ENCODE results near the gene C15orf62. TPM values are rescaled to one million over a fixed set of nuclear protein-coding genes. Genes with fewer than 3 reads are reported as not detected.
A peak's percentile ranks its signal among the peaks of the same experiment; 100 is the strongest.

Gene C15orf62
- total RNA-seq, 2 experiments from 2014 or later, result 0.58 to 0.80 TPM

GRCh38 chr15:40776537-40777141, 6.9 kb downstream of the C15orf62 start:
- intact Hi-C loops (cut with DNase I, micrococcal nuclease), result no loop called here
- no peak overlapping the region for H3K27ac Mint-ChIP-seq
- no peaks in the 10 kb centered on the region for H3K27me3 Mint-ChIP-seq
- POLR2A ChIA-PET, result no interaction called here
- H3K36me3 Mint-ChIP-seq (ENCODE audit: low read depth), result peaks cover 30% of the 10 kb centered on the region
- ATAC-seq (peak; percentile 95), DNase-seq (peak; percentile 72)
- peaks cover 9% of the 10 kb centered on the region for H3K4me1 Mint-ChIP-seq
- no peak overlapping the region for H3K4me3 Mint-ChIP-seq
- H3K9me3 Mint-ChIP-seq (ENCODE audit: low read depth), result no peaks in the 10 kb centered on the region
- CTCF ChIA-PET, result interaction anchor here (0.6 to 1.2 kb wide), 4 partner anchors 16 to 45 kb away, joined by 3 to 4 read pairs (median 3); no protein-coding TSS in a partner anchor

GRCh38 chr15:40782609-40783227, 12.9 kb downstream of the C15orf62 start:
- H3K27me3 Mint-ChIP-seq, result no peaks in the 10 kb centered on the region
- POLR2A ChIA-PET, result interaction anchor here (0.5 to 1.1 kb wide), 4 partner anchors 13 to 145 kb away, joined by 3 to 5 read pairs (median 4); partner anchors contain the start of gene C15orf62
- ATAC-seq, result peak; percentile 89
- no peaks in the 10 kb centered on the region for H3K9me3 Mint-ChIP-seq (ENCODE audit: low read depth)
- H3K4me3 Mint-ChIP-seq, result no peak overlapping the region
- peaks cover 15% of the 10 kb centered on the region for H3K4me1 Mint-ChIP-seq
- peaks cover 13% of the 10 kb centered on the region for H3K36me3 Mint-ChIP-seq (ENCODE audit: low read depth)
- CTCF ChIA-PET, result interaction anchor here (0.5 to 5.2 kb wide), 42 partner anchors 10 to 992 kb away, joined by 3 to 45 read pairs (median 4); partner anchors contain the start of genes C15orf62, GCHFR, MAPKBP1 and RPUSD2
- H3K27ac Mint-ChIP-seq, result no peak overlapping the region
- DNase-seq, result peak; percentile 90
- intact Hi-C loops (cut with DNase I, micrococcal nuclease), result loop anchor here (1.0 to 10.0 kb wide), 7 partner anchors 14 to 264 kb away; partner anchors contain the start of genes C15orf62 (in 1 of the 2) and KNL1 (in 1 of the 2)

- POLR2A ChIA-PET, result interaction anchor here (0.6 kb wide), 1 partner anchor 196 kb away, joined by 3 read pairs; no protein-coding TSS in a partner anchor
- intact Hi-C loops (cut with DNase I, micrococcal nuclease), result loop anchor here in 1 of 2 experiments (10.0 kb wide), 1 partner anchor 190 kb away; the partner anchor contains the start of gene KNL1
Measured at GRCh38 chr15:40785164-40785563, 15.4 kb downstream of the C15orf62 start.

GRCh38 chr15:40785814-40786213, 16.0 kb downstream of the C15orf62 start:
- no peak overlapping the region for H3K27ac Mint-ChIP-seq
- intact Hi-C loops (cut with DNase I, micrococcal nuclease), result loop anchor here (2.0 to 10.0 kb wide), 3 partner anchors 31 to 191 kb away; partner anchors contain the start of genes KNL1 (in 1 of the 2) and RMDN3 (in 1 of the 2)
- H3K9me3 Mint-ChIP-seq (ENCODE audit: low read depth), result no peaks in the 10 kb centered on the region
- H3K36me3 Mint-ChIP-seq (ENCODE audit: low read depth), result peaks cover 5% of the 10 kb centered on the region
- DNase-seq, result no peak
- no peak overlapping the region for H3K4me3 Mint-ChIP-seq
- POLR2A ChIA-PET, result no interaction called here
- CTCF ChIA-PET, result interaction anchor here (0.6 to 5.2 kb wide), 7 partner anchors 15 to 108 kb away, joined by 3 to 45 read pairs (median 4); partner anchors contain the start of genes C15orf62 and VPS18
- ATAC-seq, result no peak
- H3K27me3 Mint-ChIP-seq, result no peaks in the 10 kb centered on the region
- peaks cover 24% of the 10 kb centered on the region for H3K4me1 Mint-ChIP-seq

More at GRCh38 chr15:40785164-40785563, 15.4 kb downstream of the C15orf62 start:
- CTCF ChIA-PET, result interaction anchor here (0.6 to 5.2 kb wide), 10 partner anchors 10 to 196 kb away, joined by 3 to 45 read pairs (median 4); partner anchors contain the start of genes C15orf62 and VPS18
- ATAC-seq (no peak), DNase-seq (no peak)
- no peak overlapping the region for H3K4me3 Mint-ChIP-seq
- no peak overlapping the region for H3K27ac Mint-ChIP-seq
- no peaks in the 10 kb centered on the region for H3K27me3 Mint-ChIP-seq
- H3K9me3 Mint-ChIP-seq (ENCODE audit: low read depth), result no peaks in the 10 kb centered on the region
- peaks cover 5% of the 10 kb centered on the region for H3K36me3 Mint-ChIP-seq (ENCODE audit: low read depth)
- H3K4me1 Mint-ChIP-seq, result peaks cover 24% of the 10 kb centered on the region

GRCh38 chr15:40787344-40787841, 17.6 kb downstream of the C15orf62 start:
- H3K9me3 Mint-ChIP-seq (ENCODE audit: low read depth), result no peaks in the 10 kb centered on the region
- H3K36me3 Mint-ChIP-seq (ENCODE audit: low read depth), result peaks cover 9% of the 10 kb centered on the region
- ChIA-PET POLR2A (interaction anchor here (0.8 to 1.0 kb wide), 2 partner anchors 18 to 22 kb away, joined by 3 read pairs; partner anchors contain the start of gene C15orf62), CTCF (interaction anchor here (0.5 to 1.5 kb wide), 8 partner anchors 10 to 494 kb away, joined by 3 to 4 read pairs (median 3); partner anchors contain the start of genes DNAJC17 and ZFYVE19)
- DNase-seq (peak; percentile 81), ATAC-seq (peak; percentile 90)
- H3K27ac Mint-ChIP-seq, result peak overlapping the region; percentile 29
- H3K4me1 Mint-ChIP-seq, result peaks cover 24% of the 10 kb centered on the region
- intact Hi-C loops (cut with DNase I, micrococcal nuclease), result loop anchor here (2.0 to 10.0 kb wide), 3 partner anchors 33 to 193 kb away; partner anchors contain the start of genes KNL1 (in 1 of the 2) and RMDN3 (in 1 of the 2)
- H3K4me3 Mint-ChIP-seq, result no peak overlapping the region
- H3K27me3 Mint-ChIP-seq, result no peaks in the 10 kb centered on the region

- Mint-ChIP-seq H3K27me3 (no peaks in the 10 kb centered on the region), H3K4me1 (peaks cover 25% of the 10 kb centered on the region), H3K27ac (peak overlapping the region; percentile 29), H3K4me3 (no peak overlapping the region), H3K36me3 (ENCODE audit: low read depth) (peaks cover 11% of the 10 kb centered on the region), H3K9me3 (ENCODE audit: low read depth) (no peaks in the 10 kb centered on the region)
- DNase-seq, result no peak
- ChIA-PET CTCF (interaction anchor here (0.9 to 1.5 kb wide), 4 partner anchors 9 to 90 kb away, joined by 3 to 4 read pairs (median 3); partner anchors contain the start of genes DNAJC17 and ZFYVE19), POLR2A (interaction anchor here (0.8 to 1.0 kb wide), 2 partner anchors 18 to 23 kb away, joined by 3 read pairs; partner anchors contain the start of gene C15orf62)
- ATAC-seq, result peak; percentile 28
- intact Hi-C loops (cut with DNase I, micrococcal nuclease), result loop anchor here (2.0 to 10.0 kb wide), 3 partner anchors 33 to 193 kb away; partner anchors contain the start of genes KNL1 (in 1 of the 2) and RMDN3 (in 1 of the 2)
Measured at GRCh38 chr15:40787991-40788390, 18.2 kb downstream of the C15orf62 start.

GRCh38 chr15:40789119-40789518, 19.3 kb downstream of the C15orf62 start:
- H3K27me3 Mint-ChIP-seq, result no peaks in the 10 kb centered on the region
- POLR2A ChIA-PET, result no interaction called here
- ATAC-seq, result no peak
- H3K4me1 Mint-ChIP-seq, result peaks cover 36% of the 10 kb centered on the region
- no peak overlapping the region for H3K4me3 Mint-ChIP-seq
- CTCF ChIA-PET, result interaction anchor here (0.6 to 0.9 kb wide), 3 partner anchors 45 to 389 kb away, joined by 3 to 4 read pairs (median 3); no protein-coding TSS in a partner anchor
- H3K36me3 Mint-ChIP-seq (ENCODE audit: low read depth), result peaks cover 15% of the 10 kb centered on the region
- DNase-seq, result no peak
- H3K27ac Mint-ChIP-seq, result no peak overlapping the region
- intact Hi-C loops (cut with DNase I, micrococcal nuclease), result loop anchor here in 1 of 2 experiments (10.0 kb wide), 1 partner anchor 194 kb away; the partner anchor contains the start of gene KNL1
- H3K9me3 Mint-ChIP-seq (ENCODE audit: low read depth), result no peaks in the 10 kb centered on the region

GRCh38 chr15:40789999-40790398, 20.2 kb downstream of the C15orf62 start:
- Mint-ChIP-seq H3K4me1 (peaks cover 37% of the 10 kb centered on the region), H3K27ac (no peak overlapping the region), H3K4me3 (no peak overlapping the region), H3K9me3 (ENCODE audit: low read depth) (no peaks in the 10 kb centered on the region), H3K27me3 (no peaks in the 10 kb centered on the region), H3K36me3 (ENCODE audit: low read depth) (peaks cover 13% of the 10 kb centered on the region)
- ChIA-PET POLR2A (no interaction called here), CTCF (interaction anchor here (0.9 to 1.0 kb wide), 2 partner anchors 22 to 46 kb away, joined by 3 to 5 read pairs; no protein-coding TSS in a partner anchor)
- no peak for ATAC-seq
- DNase-seq, result no peak
- intact Hi-C loops (cut with DNase I, micrococcal nuclease), result loop anchor here in 1 of 2 experiments (10.0 kb wide), 1 partner anchor 195 kb away; the partner anchor contains the start of gene KNL1

GRCh38 chr15:40790718-40791117, 20.9 kb downstream of the C15orf62 start:
- H3K36me3 Mint-ChIP-seq (ENCODE audit: low read depth), result peaks cover 13% of the 10 kb centered on the region

GRCh38 chr15:40792394-40792793, 22.6 kb downstream of the C15orf62 start:
- ATAC-seq, result no peak
- intact Hi-C loops (cut with DNase I, micrococcal nuclease), result no loop called here
- Mint-ChIP-seq H3K27ac (no peak overlapping the region), H3K4me1 (peaks cover 30% of the 10 kb centered on the region), H3K36me3 (ENCODE audit: low read depth) (peaks cover 13% of the 10 kb centered on the region), H3K27me3 (no peaks in the 10 kb centered on the region), H3K9me3 (ENCODE audit: low read depth) (no peaks in the 10 kb centered on the region), H3K4me3 (no peak overlapping the region)
- POLR2A ChIA-PET, result interaction anchor here (0.6 kb wide), 1 partner anchor 51 kb away, joined by 3 read pairs; no protein-coding TSS in a partner anchor
- DNase-seq, result no peak
- CTCF ChIA-PET, result interaction anchor here (0.7 to 1.5 kb wide), 7 partner anchors 10 to 902 kb away, joined by 3 to 5 read pairs (median 3); no protein-coding TSS in a partner anchor

More at GRCh38 chr15:40790718-40791117, 20.9 kb downstream of the C15orf62 start:
- no peak for ATAC-seq
- intact Hi-C loops (cut with DNase I, micrococcal nuclease), result no loop called here
- Mint-ChIP-seq H3K9me3 (ENCODE audit: low read depth) (no peaks in the 10 kb centered on the region), H3K27me3 (no peaks in the 10 kb centered on the region), H3K27ac (no peak overlapping the region), H3K4me1 (peaks cover 37% of the 10 kb centered on the region), H3K4me3 (no peak overlapping the region)
- DNase-seq, result no peak
- POLR2A ChIA-PET, result no interaction called here
- CTCF ChIA-PET, result interaction anchor here (1.0 kb wide), 1 partner anchor 21 kb away, joined by 5 read pairs; no protein-coding TSS in a partner anchor
